GM18502 (cell line): Measurements from ENCODE around the gene CD55.

Experiments used
- ATAC-seq: cut with Tn5 transposase; IDR thresholded peaks from one replicate; pipeline ENCODE4 v1.9.1; 2021; ENCODE audit warnings: mild to moderate bottlenecking; ENCODE audit not compliant: unreplicated experiment, poor library complexity

The CD55 gene

GRCh38 chr1:207323425-207324225 is 2.1 kb downstream of the CD55 start:
- no peak for ATAC-seq

GRCh38 chr1:207328004-207328403 is 6.5 kb downstream of the CD55 start:
- no peak for ATAC-seq

GRCh38 chr1:207328908-207329440 is 7.5 kb downstream of the CD55 start:
- ATAC-seq: no peak

GRCh38 chr1:207329469-207329868 is 8.0 kb downstream of the CD55 start:
- ATAC-seq: no peak

GRCh38 chr1:207330011-207330710 is 8.7 kb downstream of the CD55 start:
- ATAC-seq: no peak

GRCh38 chr1:207331354-207332313 is 10.2 kb downstream of the CD55 start:
- ATAC-seq: no peak

- ATAC-seq: no peak
Measured at GRCh38 chr1:207333009-207333600, 11.6 kb downstream of the CD55 start.

GRCh38 chr1:207333620-207334019 is 12.1 kb downstream of the CD55 start:
- ATAC-seq: no peak

GRCh38 chr1:207334337-207334736 is 12.9 kb downstream of the CD55 start:
- ATAC-seq: no peak

- no peak for ATAC-seq
Measured at GRCh38 chr1:207335138-207335537, 13.7 kb downstream of the CD55 start.

- ATAC-seq: peak; percentile 66
Measured at GRCh38 chr1:207335695-207336363, 14.4 kb downstream of the CD55 start.

- ATAC-seq: peak; percentile 65
Measured at GRCh38 chr1:207336559-207337467, 15.3 kb downstream of the CD55 start.

- ATAC-seq: no peak
Measured at GRCh38 chr1:207342332-207342731, 20.9 kb downstream of the CD55 start.

- ATAC-seq: no peak
Measured at GRCh38 chr1:207343675-207344074, 22.2 kb downstream of the CD55 start.

- ATAC-seq: no peak
Measured at GRCh38 chr1:207344221-207344620, 22.7 kb downstream of the CD55 start.

GRCh38 chr1:207345644-207346477 is 24.4 kb downstream of the CD55 start:
- no peak for ATAC-seq

- ATAC-seq: no peak
Measured at GRCh38 chr1:207346513-207346912, 25.0 kb downstream of the CD55 start.

- ATAC-seq: no peak
Measured at GRCh38 chr1:207349979-207350378, 28.5 kb downstream of the CD55 start.
